Measurements from ENCODE around the gene NFKBIE. TPM values are rescaled to one million over a fixed set of nuclear protein-coding genes. Genes with fewer than 3 reads are reported as not detected.
A peak's percentile ranks its signal among the peaks of the same experiment; 100 is the strongest.

NFKBIE gene
- total and polyA plus RNA-seq, 2 donors (not counting 1 experiment from before 2014, with no cell fraction given) = 46.5 to 90.0 TPM

DNA sequence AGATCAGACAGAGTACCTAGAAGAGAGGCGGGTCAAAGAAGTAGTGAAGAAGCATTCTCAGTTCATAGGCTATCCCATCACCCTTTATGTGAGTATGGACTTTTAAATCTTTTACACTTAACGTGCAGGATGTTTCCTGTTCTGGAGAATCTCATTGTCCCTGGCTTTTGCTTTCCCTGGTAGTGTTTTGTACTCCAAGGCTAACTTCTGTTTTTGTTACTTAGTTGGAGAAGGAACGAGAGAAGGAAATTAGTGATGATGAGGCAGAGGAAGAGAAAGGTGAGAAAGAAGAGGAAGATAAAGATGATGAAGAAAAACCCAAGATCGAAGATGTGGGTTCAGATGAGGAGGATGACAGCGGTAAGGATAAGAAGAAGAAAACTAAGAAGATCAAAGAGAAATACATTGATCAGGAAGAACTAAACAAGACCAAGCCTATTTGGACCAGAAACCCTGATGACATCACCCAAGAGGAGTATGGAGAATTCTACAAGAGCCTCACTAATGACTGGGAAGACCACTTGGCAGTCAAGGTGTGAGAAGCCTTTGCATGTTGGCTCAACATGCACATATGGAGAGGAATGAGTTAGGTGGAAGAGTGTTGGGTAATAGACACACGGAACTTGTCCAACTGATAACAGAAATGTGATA, 15.2 kb downstream of the NFKBIE start:
- H3K4me3 ChIP-seq (ENCODE audit: control extremely low read depth in 1 of 5, extremely low read depth in 1 of 5, insufficient read depth in 1 of 5, low read depth in 2 of 5, low read length in 4 of 5) = no peak overlapping the region
- WGBS (ENCODE audit: insufficient coverage) = 90% methylated on average over 2 of the region's 6 CpGs
- H2AFZ ChIP-seq (ENCODE audit: insufficient read depth, low read depth, low read length, poor library complexity, severe bottlenecking) = no peak overlapping the region
- Mint-ChIP-seq H3K27ac (peak overlapping the region; percentile 54), H3K4me3 (peak overlapping the region; percentile 5), H3K9me3 (ENCODE audit: insufficient read depth) (no peaks in the 10 kb centered on the region), H3K27me3 (no peaks in the 10 kb centered on the region), H3K4me1 (peaks cover 70% of the 10 kb centered on the region)
- TF ChIP-seq EZH2 (IDR thresholded peaks at IDR 0.05; ENCODE audit: borderline replicate concordance, insufficient read depth, low read depth, low read length, poor library complexity, severe bottlenecking) = no peak
- TF ChIP-seq, protein P1, sequence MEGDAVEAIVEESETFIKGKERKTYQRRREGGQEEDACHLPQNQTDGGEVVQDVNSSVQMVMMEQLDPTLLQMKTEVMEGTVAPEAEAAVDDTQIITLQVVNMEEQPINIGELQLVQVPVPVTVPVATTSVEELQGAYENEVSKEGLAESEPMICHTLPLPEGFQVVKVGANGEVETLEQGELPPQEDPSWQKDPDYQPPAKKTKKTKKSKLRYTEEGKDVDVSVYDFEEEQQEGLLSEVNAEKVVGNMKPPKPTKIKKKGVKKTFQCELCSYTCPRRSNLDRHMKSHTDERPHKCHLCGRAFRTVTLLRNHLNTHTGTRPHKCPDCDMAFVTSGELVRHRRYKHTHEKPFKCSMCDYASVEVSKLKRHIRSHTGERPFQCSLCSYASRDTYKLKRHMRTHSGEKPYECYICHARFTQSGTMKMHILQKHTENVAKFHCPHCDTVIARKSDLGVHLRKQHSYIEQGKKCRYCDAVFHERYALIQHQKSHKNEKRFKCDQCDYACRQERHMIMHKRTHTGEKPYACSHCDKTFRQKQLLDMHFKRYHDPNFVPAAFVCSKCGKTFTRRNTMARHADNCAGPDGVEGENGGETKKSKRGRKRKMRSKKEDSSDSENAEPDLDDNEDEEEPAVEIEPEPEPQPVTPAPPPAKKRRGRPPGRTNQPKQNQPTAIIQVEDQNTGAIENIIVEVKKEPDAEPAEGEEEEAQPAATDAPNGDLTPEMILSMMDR (IDR thresholded peaks at IDR 0.05) = no peak
- no peak overlapping the region for H3K4me2 ChIP-seq (replicated peaks; ENCODE audit: low read depth, low read length, poor library complexity, severe bottlenecking)
- peaks cover 9 to 72% of the 10 kb centered on the region in 2 experiments for H3K36me3 ChIP-seq (replicated peaks in 1 of 2; ENCODE audit: control extremely low read depth in 1 of 2, control insufficient read depth in 1 of 2, extremely low read depth in 1 of 2, insufficient read depth in 2 of 2, low read length in 1 of 2)
- POLR2A ChIA-PET = interaction anchor here (1.5 kb wide), 1 partner anchor 14 kb away, joined by 5 read pairs; no protein-coding TSS in a partner anchor
- peaks cover 12 to 45% of the 10 kb centered on the region in 2 donors for H3K4me1 ChIP-seq (ENCODE audit: control insufficient read depth in 2 of 2, insufficient read depth in 2 of 2, low read length in 2 of 2)
- intact Hi-C loops (cut with micrococcal nuclease) = no loop called here
- H3K9ac ChIP-seq (ENCODE audit: low read length) = no peak overlapping the region
- no peak for DNase-seq
- ATAC-seq (ENCODE audit: low read depth) = no peak
- H3K27me3 ChIP-seq (replicated peaks in 1 of 4; ENCODE audit: control extremely low read depth in 1 of 4, control insufficient read depth in 3 of 4, insufficient read depth in 4 of 4, low read length in 3 of 4) = no peaks in the 10 kb centered on the region
- H3K79me2 ChIP-seq (ENCODE audit: control insufficient read depth, insufficient read depth, low read length) = peaks cover 40% of the 10 kb centered on the region
- H4K20me1 ChIP-seq (ENCODE audit: control insufficient read depth, insufficient read depth, low read length, poor library complexity, severe bottlenecking) = peaks cover 77% of the 10 kb centered on the region
- no peaks in the 10 kb centered on the region for H3K9me3 ChIP-seq (ENCODE audit: control extremely low read depth in 1 of 3, control insufficient read depth in 2 of 3, insufficient read depth in 1 of 3, low read length in 2 of 3)
- CTCF ChIA-PET = interaction anchor here (1.4 kb wide), 1 partner anchor 29 kb away, joined by 3 read pairs; no protein-coding TSS in a partner anchor
- no peak overlapping the region for H3K27ac ChIP-seq (ENCODE audit: low read length in 2 of 2)
